Duodenal mucosa (tissue), 2 donors: Measurements from ENCODE around the gene CTXND1.

Experiments
- H3K27ac ChIP-seq: one replicate; pipeline ENCODE4 v1.7.0; 2013; ENCODE audit warnings: low read depth, low read length
- H3K27me3 ChIP-seq, 2 donors: one replicate each; pipeline ENCODE4 v1.7.0; 2013; ENCODE audit warnings: low read length in 2 of 2, control low read depth in 1 of 2; ENCODE audit not compliant: insufficient read depth in 2 of 2, control insufficient read depth in 1 of 2
- H3K36me3 ChIP-seq, 2 donors: one replicate each; pipeline ENCODE4 v1.7.0; 2013; ENCODE audit warnings: low read length in 2 of 2, control low read depth in 1 of 2; ENCODE audit not compliant: insufficient read depth in 2 of 2, control insufficient read depth in 1 of 2
- H3K4me1 ChIP-seq, 2 donors: one replicate each; pipeline ENCODE4 v1.7.0; 2013; ENCODE audit warnings: low read length in 2 of 2, control low read depth in 1 of 2; ENCODE audit not compliant: insufficient read depth in 2 of 2, control insufficient read depth in 1 of 2
- H3K4me3 ChIP-seq, 2 donors: one replicate each; pipeline ENCODE4 v1.7.0; 2013; ENCODE audit warnings: low read length in 2 of 2, low read depth in 1 of 2
- H3K9ac ChIP-seq, 2 donors: one replicate each; pipeline ENCODE4 v1.7.0; 2013; ENCODE audit warnings: low read length in 2 of 2, low read depth in 1 of 2
- H3K9me3 ChIP-seq, 2 donors: one replicate each; pipeline ENCODE4 v1.7.0; 2013; ENCODE audit warnings: low read length in 2 of 2, control low read depth in 1 of 2; ENCODE audit not compliant: control insufficient read depth in 1 of 2

Gene CTXND1

GRCh38 chr15:80264031-80264430 lies 12.0 kb upstream of the CTXND1 start:
- H3K36me3 ChIP-seq: no peaks in the 10 kb centered on the region
- no peak overlapping the region for H3K9ac ChIP-seq
- no peaks in the 10 kb centered on the region for H3K4me1 ChIP-seq
- H3K9me3 ChIP-seq: no peaks in the 10 kb centered on the region
- no peaks in the 10 kb centered on the region for H3K27me3 ChIP-seq
- H3K27ac ChIP-seq: no peak overlapping the region
- no peak overlapping the region for H3K4me3 ChIP-seq

GRCh38 chr15:80260551-80260950 lies 8.5 kb upstream of the CTXND1 start:
- Histone ChIP-seq H3K4me1 (no peaks in the 10 kb centered on the region), H3K9me3 (no peaks in the 10 kb centered on the region), H3K27ac (no peak overlapping the region), H3K4me3 (no peak overlapping the region), H3K27me3 (peaks cover 2 to 15% of the 10 kb centered on the region in 2 donors), H3K36me3 (no peaks in the 10 kb centered on the region), H3K9ac (no peak overlapping the region)

GRCh38 chr15:80259942-80260510 lies 8.0 kb upstream of the CTXND1 start:
- Histone ChIP-seq H3K36me3 (no peaks in the 10 kb centered on the region), H3K27me3 (peaks cover 2 to 15% of the 10 kb centered on the region in 2 donors), H3K27ac (no peak overlapping the region), H3K9ac (no peak overlapping the region), H3K4me1 (no peaks in the 10 kb centered on the region), H3K4me3 (no peak overlapping the region), H3K9me3 (no peaks in the 10 kb centered on the region)

- no peak overlapping the region for H3K27ac ChIP-seq
- H3K4me3 ChIP-seq: peak overlapping the region in 1 of 2 donors; percentile 38
- H3K9ac ChIP-seq: no peak overlapping the region
- H3K9me3 ChIP-seq: no peaks in the 10 kb centered on the region
- no peaks in the 10 kb centered on the region for H3K4me1 ChIP-seq
- H3K27me3 ChIP-seq: peaks cover 50 to 56% of the 10 kb centered on the region in 2 donors
- no peaks in the 10 kb centered on the region for H3K36me3 ChIP-seq
These were observed 439 bp downstream of the CTXND1 start for GRCh38 chr15:80251428-80252120.

GRCh38 chr15:80250614-80251427 lies 1.2 kb downstream of the CTXND1 start:
- Histone ChIP-seq H3K36me3 (no peaks in the 10 kb centered on the region), H3K4me3 (peak overlapping the region in 1 of 2 donors; percentile 38), H3K4me1 (no peaks in the 10 kb centered on the region), H3K27ac (no peak overlapping the region), H3K9me3 (no peaks in the 10 kb centered on the region), H3K27me3 (peaks cover 48 to 53% of the 10 kb centered on the region in 2 donors), H3K9ac (no peak overlapping the region)

GRCh38 chr15:80249973-80250372 lies 2.0 kb downstream of the CTXND1 start:
- H3K4me1 ChIP-seq: no peaks in the 10 kb centered on the region
- H3K27me3 ChIP-seq: peaks cover 48 to 53% of the 10 kb centered on the region in 2 donors
- no peak overlapping the region for H3K4me3 ChIP-seq
- H3K36me3 ChIP-seq: no peaks in the 10 kb centered on the region
- no peak overlapping the region for H3K27ac ChIP-seq
- H3K9me3 ChIP-seq: no peaks in the 10 kb centered on the region
- no peak overlapping the region for H3K9ac ChIP-seq

- H3K4me1 ChIP-seq: no peaks in the 10 kb centered on the region
- peaks cover 38 to 44% of the 10 kb centered on the region in 2 donors for H3K27me3 ChIP-seq
- H3K27ac ChIP-seq: no peak overlapping the region
These were observed 4.7 kb downstream of the CTXND1 start for GRCh38 chr15:80247320-80247719.

GRCh38 chr15:80246425-80246894 lies 5.6 kb downstream of the CTXND1 start:
- Histone ChIP-seq H3K4me3 (no peak overlapping the region), H3K27me3 (peaks cover 31 to 40% of the 10 kb centered on the region in 2 donors), H3K9ac (no peak overlapping the region), H3K4me1 (no peaks in the 10 kb centered on the region), H3K36me3 (no peaks in the 10 kb centered on the region), H3K9me3 (no peaks in the 10 kb centered on the region), H3K27ac (no peak overlapping the region)

More at GRCh38 chr15:80247320-80247719, 4.7 kb downstream of the CTXND1 start:
- no peak overlapping the region for H3K9ac ChIP-seq
- no peaks in the 10 kb centered on the region for H3K9me3 ChIP-seq
- H3K36me3 ChIP-seq: no peaks in the 10 kb centered on the region
- no peak overlapping the region for H3K4me3 ChIP-seq

- Histone ChIP-seq H3K27ac (no peak overlapping the region), H3K9ac (no peak overlapping the region), H3K4me1 (no peaks in the 10 kb centered on the region), H3K9me3 (no peaks in the 10 kb centered on the region), H3K36me3 (no peaks in the 10 kb centered on the region), H3K27me3 (peaks cover 7 to 12% of the 10 kb centered on the region in 2 donors), H3K4me3 (no peak overlapping the region)
These were observed 9.2 kb downstream of the CTXND1 start for GRCh38 chr15:80242802-80243201.
